RWPE2 (cell line): Measurements from ENCODE around the gene KBTBD13.

Source experiments
- ATAC-seq: fragments of 200-7000 bp; cut with Tn5 transposase; 3 replicates; pipeline ENCODE4 v1.9.1; 2021; ENCODE audit warnings: low read depth
- DNase-seq: peaks from one replicate; pipeline ENCODE4 v3.0.0-alpha.2; 2020; ENCODE audit warnings: low spot score
- H3K27ac ChIP-seq: fragments of 450-650 bp; 2 replicates; pipeline ENCODE4 v1.5.1; 2017; ENCODE audit warnings: mild to moderate bottlenecking; ENCODE audit not compliant: poor library complexity, severe bottlenecking
- H3K27me3 ChIP-seq: fragments of 250-450 bp; sonication (Bioruptor Pico); 2 replicates; pipeline ENCODE4 v1.5.1; 2021; ENCODE audit warnings: mild to moderate bottlenecking, moderate library complexity; ENCODE audit not compliant: insufficient read depth, poor library complexity, severe bottlenecking
- H3K36me3 ChIP-seq: fragments of 250-450 bp; sonication (Bioruptor Pico); 2 replicates; pipeline ENCODE4 v1.5.1; 2020; ENCODE audit warnings: low read depth, mild to moderate bottlenecking, moderate library complexity
- H3K4me1 ChIP-seq: fragments of 250-450 bp; sonication (Bioruptor Pico); 2 replicates; pipeline ENCODE4 v1.5.1; 2021; ENCODE audit warnings: mild to moderate bottlenecking, moderate library complexity; ENCODE audit not compliant: insufficient read depth, poor library complexity, severe bottlenecking
- H3K4me3 ChIP-seq: fragments of 250-450 bp; sonication (Bioruptor Pico); 2 replicates; pipeline ENCODE4 v1.5.1; 2021; ENCODE audit warnings: mild to moderate bottlenecking, moderate library complexity; ENCODE audit not compliant: severe bottlenecking
- H3K9me3 ChIP-seq: fragments of 250-450 bp; sonication (Bioruptor Pico); 2 replicates; pipeline ENCODE4 v1.5.1; 2021; ENCODE audit warnings: mild to moderate bottlenecking, moderate library complexity; ENCODE audit not compliant: severe bottlenecking
- TF ChIP-seq, protein P1 (sequence below): fragments of 450-650 bp; IDR thresholded peaks from one replicate; pipeline ENCODE4 v1.5.1; 2017; ENCODE audit warnings: mild to moderate bottlenecking, moderate library complexity; ENCODE audit not compliant: poor library complexity, severe bottlenecking

KBTBD13 gene

DNA sequence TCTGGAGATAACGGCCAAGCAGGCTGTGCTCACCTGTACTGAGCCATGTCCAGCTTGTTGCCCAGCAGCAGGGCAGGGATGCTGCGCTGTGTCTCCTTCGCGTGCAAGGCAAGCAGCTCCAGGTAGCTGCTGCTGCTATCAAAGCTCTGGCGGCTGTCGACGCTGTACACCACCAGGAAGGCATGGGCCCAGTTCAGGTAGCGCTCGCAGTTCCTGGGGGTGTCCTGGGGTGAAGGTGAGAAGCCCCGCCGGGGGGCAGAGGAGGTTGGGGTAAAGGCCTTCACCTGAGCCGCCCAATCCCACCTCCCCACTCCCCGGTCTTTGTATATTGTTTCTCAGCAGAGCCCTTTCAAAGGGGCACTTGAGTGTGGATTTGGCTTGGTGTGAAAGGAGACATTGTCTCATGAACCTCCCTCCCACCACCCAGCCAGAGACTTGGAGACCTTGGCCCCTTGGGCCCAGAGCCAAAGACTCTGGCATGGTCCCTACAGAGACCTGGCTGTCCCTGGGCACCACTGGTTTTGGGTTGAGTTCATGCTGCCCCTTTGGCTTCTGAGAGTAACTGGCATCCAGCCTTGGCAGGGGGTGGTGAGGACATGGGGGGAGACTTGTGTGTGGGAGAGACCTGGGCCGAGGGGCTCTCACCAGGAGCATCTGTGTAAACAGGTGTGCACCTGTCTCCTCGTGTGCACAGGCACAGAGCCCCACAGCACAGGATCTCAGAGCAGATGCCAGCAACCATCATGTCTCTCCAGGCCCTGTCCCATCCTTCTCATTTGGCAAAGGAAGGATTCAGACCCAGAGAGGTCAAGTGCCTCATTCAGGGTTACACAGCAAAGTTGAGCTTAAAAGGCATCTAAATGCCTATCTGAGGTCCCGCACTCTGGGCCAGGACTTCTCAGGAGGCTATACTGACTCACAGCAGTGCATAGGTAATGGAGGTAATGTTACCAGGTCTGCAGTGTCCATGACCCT, 17.9 kb upstream of the KBTBD13 start:
- DNase-seq, result no peak
- Histone ChIP-seq H3K4me3 (no peak overlapping the region), H3K9me3 (no peaks in the 10 kb centered on the region), H3K27me3 (no peaks in the 10 kb centered on the region), H3K36me3 (no peaks in the 10 kb centered on the region), H3K27ac (no peak overlapping the region), H3K4me1 (no peaks in the 10 kb centered on the region)
- ATAC-seq, result no peak
- TF ChIP-seq, protein P1, sequence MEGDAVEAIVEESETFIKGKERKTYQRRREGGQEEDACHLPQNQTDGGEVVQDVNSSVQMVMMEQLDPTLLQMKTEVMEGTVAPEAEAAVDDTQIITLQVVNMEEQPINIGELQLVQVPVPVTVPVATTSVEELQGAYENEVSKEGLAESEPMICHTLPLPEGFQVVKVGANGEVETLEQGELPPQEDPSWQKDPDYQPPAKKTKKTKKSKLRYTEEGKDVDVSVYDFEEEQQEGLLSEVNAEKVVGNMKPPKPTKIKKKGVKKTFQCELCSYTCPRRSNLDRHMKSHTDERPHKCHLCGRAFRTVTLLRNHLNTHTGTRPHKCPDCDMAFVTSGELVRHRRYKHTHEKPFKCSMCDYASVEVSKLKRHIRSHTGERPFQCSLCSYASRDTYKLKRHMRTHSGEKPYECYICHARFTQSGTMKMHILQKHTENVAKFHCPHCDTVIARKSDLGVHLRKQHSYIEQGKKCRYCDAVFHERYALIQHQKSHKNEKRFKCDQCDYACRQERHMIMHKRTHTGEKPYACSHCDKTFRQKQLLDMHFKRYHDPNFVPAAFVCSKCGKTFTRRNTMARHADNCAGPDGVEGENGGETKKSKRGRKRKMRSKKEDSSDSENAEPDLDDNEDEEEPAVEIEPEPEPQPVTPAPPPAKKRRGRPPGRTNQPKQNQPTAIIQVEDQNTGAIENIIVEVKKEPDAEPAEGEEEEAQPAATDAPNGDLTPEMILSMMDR, result no peak

DNA sequence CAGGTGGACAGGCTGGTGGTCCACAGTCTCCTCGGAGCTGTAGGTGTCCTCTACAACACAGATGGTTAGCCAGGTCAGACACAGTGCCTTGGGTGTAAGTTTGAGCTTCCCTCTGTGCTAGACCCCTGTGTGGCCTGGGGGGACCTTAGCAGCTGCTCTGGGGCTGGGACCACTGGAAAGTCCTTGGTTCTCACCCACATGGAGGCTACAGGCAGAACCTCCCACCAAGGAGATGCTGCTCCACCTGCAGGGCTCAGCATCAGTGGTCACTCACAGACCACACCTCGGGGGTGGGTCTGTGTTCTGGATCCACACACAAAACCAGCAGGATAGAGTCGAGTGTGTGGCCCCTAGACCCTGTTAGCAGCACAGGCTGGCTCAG, 17.2 kb upstream of the KBTBD13 start:
- no peak overlapping the region for H3K4me3 ChIP-seq
- H3K27ac ChIP-seq, result no peak overlapping the region
- H3K27me3 ChIP-seq, result no peaks in the 10 kb centered on the region
- DNase-seq (no peak), ATAC-seq (no peak)
- TF ChIP-seq, protein P1, result no peak
- H3K4me1 ChIP-seq, result no peaks in the 10 kb centered on the region
- no peaks in the 10 kb centered on the region for H3K9me3 ChIP-seq
- no peaks in the 10 kb centered on the region for H3K36me3 ChIP-seq

DNA sequence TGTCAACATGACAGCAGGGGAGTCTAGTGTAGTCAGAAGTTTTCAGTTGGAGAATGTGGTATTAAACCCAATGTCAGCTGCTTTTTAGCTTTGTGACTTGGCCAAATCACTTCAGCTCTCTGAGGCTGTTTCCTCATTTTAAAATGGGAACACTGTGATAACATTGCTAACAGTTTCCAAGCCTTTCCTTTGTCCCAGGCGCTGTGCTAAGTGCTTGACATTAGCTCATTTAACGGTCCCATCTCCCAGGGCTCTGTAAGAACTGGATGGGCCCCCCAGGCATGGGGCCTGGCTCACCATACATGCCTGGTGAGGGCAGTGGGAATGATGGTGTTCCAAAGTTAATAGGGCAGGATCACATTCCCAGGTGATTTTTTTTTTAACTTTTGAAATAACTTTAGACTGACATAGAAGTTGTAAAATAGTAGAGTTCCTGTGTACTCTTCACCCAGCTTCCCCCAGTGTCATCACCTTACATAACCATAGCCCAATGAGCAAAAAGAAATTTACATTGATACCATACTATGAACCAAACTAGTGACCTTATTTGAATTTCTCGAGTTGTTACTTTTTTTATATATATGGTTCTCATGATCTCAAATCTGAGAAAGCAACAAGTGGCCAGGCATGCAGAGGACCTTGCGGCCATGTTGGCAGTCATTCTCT, 16.5 kb upstream of the KBTBD13 start:
- ATAC-seq (no peak), DNase-seq (no peak)
- H3K27me3 ChIP-seq, result no peaks in the 10 kb centered on the region
- H3K27ac ChIP-seq, result no peak overlapping the region
- no peaks in the 10 kb centered on the region for H3K9me3 ChIP-seq
- no peak overlapping the region for H3K4me3 ChIP-seq
- H3K4me1 ChIP-seq, result no peaks in the 10 kb centered on the region
- no peaks in the 10 kb centered on the region for H3K36me3 ChIP-seq
- TF ChIP-seq, protein P1, result no peak

DNA sequence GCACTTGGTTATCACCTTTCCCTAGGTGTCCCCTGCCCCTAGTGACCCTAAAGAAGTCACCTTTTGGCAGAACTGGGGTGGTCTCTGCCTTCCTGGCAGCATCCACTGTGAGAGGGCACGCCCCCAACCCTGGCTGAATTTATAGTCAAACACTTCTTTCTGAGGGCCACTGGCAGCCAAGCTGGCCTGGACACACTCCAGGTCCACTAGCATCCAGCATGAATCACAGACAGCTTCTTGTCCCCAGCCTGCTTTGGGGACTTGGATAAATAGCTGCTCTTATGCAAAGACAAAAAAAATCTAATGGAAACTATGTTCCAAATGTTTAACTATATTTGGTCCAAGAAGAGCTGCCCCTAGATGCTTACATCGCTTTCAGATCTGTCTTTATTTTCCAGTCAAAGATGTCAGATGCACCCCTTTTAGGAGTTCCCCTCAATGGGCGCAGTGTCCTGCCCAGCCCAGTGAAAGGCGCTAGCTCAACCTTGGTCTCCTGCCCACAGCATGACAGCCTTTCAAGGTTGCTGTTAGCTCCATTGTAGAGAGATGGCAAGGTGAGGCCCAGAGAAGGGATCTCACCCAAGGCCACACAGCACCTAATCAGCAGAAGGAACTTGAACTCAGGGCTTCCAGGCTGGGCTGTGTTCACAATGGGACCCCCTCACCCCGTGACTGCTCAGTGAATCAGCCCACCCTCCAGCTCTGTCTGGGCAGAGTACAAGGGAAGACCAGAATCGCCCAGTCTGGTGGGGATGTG, 15.7 kb upstream of the KBTBD13 start:
- ATAC-seq (no peak), DNase-seq (no peak)
- Histone ChIP-seq H3K9me3 (no peaks in the 10 kb centered on the region), H3K4me3 (no peak overlapping the region), H3K27me3 (peaks cover 4% of the 10 kb centered on the region), H3K27ac (no peak overlapping the region), H3K4me1 (no peaks in the 10 kb centered on the region), H3K36me3 (no peaks in the 10 kb centered on the region)
- TF ChIP-seq, protein P1, result no peak
